Fibroblast of peridontal ligament (primary cell): ENCODE measurements around the gene RPS19BP1.

Experiments used
- DNase-seq: peaks from one replicate; pipeline ENCODE4 v3.0.0-alpha.2; 2010; ENCODE audit errors: extremely low read depth

RPS19BP1 gene, protein sequence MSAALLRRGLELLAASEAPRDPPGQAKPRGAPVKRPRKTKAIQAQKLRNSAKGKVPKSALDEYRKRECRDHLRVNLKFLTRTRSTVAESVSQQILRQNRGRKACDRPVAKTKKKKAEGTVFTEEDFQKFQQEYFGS

GRCh38 chr22:39532215-39533073 is at the start of gene RPS19BP1:
RPS19BP1 (minus strand) TSS chr22:39532748; CDS start chr22:39532738, 10 bp downstream.
- DNase-seq: peak; percentile 98

DNA sequence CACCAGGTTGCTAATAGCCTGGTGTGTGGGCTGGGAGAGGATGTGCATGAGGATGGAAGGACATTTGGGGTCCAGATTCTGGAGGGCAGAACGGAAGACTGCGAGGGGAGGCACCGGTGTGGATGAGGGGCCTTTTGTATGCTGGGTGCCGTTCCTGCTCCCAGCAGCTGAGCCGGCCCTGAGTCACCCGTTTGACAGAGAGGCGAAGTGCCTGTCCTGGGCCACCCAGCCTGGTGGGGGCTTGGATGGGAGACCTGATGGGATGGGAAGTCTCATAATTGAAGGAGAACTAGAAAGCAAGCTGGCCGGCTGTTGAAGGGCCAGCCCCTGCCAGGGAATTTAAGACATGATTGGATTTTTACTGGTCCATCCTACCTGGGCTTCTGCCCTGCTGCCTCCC is 48.8 kb upstream of the RPS19BP1 start:
- DNase-seq: no peak

GRCh38 chr22:39580795-39581194 is 48.2 kb upstream of the RPS19BP1 start:
- DNase-seq: no peak

- no peak for DNase-seq
Observed at GRCh38 chr22:39580006-39580441, 47.5 kb upstream of the RPS19BP1 start.

DNA sequence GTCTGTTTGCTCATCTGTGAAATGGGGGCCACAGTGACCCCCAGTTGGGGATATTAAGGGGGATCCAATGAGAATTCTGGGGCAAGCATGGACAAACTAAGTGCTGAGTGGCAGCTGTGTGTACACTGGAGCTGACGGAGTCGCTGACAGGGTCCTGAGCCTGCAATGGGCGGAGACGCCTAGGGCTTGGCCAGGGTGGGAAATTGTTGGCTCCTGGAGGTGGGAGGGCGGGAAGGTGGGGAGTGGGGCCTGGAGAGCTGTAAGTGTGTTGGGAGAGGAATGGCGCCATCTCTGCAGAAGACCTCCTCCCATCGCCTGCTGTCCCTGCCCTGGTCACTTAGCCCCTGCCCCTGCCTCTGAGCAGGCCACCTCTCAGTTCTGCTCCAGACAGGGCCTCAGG is 45.4 kb upstream of the RPS19BP1 start:
- DNase-seq: no peak

DNA sequence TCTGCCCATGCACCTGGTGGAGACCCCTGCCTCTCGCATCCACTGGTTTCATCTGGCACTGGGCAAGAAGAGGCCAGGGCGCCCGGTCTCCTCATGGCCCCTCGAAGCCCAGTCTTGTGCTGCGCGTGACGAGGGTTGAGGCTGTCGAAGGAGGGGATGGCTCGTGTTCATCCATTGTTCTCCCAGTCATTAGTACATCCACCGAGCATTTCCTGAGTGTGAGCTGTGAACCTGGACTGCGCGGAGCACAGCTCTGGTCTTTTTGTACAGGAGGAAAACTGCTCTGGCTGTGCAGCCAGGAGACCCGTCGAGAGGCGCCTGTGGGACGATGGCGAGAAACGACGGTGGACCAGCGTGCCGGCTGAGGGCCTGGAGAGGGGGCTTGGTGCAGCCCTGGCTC is 44.8 kb upstream of the RPS19BP1 start:
- DNase-seq: no peak

DNA sequence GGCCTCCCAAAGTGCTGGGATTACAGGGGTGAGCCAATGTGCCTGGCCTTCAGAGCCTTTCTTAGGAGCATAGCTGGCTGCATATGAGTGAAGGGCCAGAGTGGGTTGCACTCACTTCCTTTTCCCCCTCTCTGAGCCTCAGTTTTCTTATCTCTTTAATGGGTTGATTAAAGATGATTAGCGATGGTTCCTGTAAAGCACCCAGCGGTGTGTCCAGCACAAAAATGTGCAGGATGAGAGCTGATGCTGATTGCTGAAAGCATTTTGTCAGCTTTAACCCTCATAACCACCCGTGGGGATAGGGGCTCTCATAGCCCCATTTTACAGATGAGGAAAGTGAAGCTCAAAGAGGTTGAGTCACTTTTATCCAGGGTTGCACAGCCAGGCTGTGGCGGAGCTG is 43.5 kb upstream of the RPS19BP1 start:
- no peak for DNase-seq

DNA sequence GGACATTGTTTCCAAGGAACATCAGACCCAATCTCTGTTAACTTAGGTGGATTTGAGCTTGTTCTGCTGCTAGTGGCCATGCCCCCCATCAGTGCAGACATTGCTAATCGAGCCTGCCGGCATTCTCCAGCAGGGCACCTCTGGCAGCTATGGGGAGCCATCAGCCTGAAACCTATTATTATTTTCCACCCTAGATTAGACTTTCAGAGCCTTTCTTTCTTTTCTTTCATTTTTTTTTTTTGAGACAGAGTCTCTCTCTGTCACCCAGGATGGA is 42.9 kb upstream of the RPS19BP1 start:
- no peak for DNase-seq

- DNase-seq: peak; percentile 54
Observed at GRCh38 chr22:39574779-39575551, 42.4 kb upstream of the RPS19BP1 start.

- DNase-seq: no peak
Observed at GRCh38 chr22:39571538-39571937, 39.0 kb upstream of the RPS19BP1 start.

DNA sequence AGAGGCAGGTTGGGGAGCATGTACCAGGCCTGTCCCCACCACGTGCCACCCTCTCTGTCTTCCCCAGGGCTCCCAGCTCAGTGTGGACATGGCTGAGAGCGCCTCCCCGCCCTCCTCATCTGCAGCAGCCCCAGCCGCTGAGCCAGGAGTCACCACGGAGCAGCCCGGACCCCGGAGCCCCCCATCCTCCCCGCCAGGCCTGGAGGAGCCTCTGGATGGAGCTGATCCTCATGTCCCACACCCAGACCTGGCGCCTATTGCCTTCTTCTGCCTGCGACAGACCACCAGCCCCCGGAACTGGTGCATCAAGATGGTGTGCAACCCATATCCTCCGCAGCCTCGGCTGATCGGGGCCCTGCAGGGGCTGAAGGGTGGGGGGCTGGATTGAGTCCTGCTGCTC is 38.1 kb upstream of the RPS19BP1 start, which contains the start of gene CACNA1I:
Gene CACNA1I (plus strand): TSS at position 89 of the 400 bp plus-strand sequence. CDS start 0 bp downstream, at position 89.
- DNase-seq: no peak

DNA sequence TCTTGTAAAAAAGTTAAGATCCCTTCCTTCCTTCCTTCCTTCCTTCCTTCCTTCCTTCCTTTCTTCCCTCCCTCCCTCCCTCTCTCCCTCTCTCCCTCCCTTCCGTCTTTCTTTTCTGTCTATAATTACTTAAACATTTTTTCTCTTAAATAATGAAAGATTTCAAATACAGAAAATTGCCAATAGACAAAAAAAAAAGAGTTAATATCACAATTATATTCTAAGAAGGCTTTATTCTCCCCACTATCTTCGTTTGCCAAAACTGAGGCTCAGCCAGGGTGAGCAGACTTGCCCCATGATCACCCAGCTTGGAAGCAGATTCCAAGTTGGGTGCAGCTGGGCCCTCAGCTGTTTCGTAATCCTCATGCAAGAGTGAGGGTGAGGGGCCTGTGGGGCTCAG is 37.7 kb upstream of the RPS19BP1 start:
- no peak for DNase-seq

DNA sequence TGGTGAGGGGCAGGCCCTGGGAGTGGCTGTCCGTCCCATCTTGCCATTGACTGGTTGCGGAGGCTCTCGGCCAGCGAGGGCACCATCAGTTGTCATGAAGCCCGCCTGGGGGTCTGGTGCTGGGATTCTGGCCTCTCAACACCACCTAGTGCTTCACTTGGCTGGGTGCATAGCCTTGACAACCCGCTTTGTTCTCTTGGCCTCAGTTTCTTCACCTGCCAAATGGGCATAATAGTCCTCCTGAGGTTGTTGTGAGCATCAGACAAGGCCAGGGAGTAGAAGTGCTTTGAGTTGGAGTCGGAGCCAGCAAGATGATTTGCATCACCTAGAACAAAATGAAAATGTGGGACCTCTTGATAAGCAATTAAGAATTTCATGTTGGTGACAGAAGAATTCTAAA is 36.5 kb upstream of the RPS19BP1 start:
- DNase-seq: no peak

- no peak for DNase-seq
Observed at GRCh38 chr22:39568278-39568981, 35.9 kb upstream of the RPS19BP1 start.

DNA sequence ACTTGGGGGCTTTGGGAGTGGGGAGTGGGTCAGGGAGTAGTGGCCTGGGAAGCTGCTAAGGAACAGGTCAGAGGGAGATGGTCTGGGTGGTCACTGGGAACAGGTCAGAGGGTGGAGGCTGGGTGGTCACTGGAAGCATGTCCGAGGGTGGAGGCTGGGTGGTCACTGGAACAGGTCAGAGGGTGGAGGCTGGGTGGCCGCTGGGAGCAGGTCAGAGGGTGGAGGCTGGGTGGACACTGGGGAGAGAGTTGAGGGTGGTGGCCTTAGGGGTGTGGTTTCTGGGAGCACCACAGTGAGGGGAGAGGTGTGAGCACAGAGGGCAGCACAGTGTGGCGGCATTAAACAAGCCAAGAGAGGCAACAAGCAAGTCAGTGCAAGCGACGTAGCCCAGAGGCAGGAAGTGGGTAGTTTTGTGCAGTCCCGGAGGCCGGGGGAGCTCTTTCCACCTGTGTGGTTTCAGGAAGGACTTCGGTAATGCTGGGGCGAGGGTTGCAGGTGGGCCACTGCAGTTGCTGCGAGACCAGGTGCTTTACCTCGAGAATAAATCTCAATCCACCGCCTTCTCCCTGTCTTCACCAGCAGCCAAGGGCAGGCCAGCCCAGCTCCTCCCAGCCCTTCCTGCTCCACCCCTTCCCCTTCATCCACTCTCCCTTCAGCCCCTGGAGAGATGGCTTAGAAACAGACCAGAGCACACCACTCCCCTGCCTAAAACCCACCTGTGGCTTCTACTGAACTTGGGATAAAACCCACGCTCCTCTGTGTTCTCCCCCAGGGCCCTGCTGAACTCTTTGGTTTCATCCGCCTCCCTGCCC is 34.8 kb upstream of the RPS19BP1 start:
- DNase-seq: no peak

DNA sequence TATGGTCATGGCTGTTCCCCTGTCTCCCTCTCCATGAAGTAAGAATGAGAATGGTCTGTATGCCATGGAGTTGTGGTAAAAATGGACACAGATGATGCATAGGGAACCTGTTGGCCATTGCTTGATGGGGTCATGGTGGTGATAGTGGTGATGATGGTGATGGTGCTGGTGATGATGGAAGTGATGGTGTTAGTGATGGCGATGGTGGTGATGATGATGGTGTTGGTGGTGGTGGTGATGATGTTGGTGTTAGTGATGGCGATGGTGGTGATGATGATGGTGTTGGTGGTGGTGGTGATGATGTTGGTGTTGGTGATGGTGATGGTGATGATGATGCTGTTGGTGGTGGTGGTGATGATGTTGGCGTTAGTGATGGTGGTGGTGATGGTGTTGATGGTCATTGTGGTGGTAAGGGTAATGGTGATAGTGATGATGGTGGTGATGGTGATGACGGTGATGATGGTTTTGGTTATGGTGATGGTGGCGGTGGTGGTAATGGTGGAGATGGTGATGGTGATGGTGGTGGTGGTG is 32.9 kb upstream of the RPS19BP1 start:
- DNase-seq: no peak

- no peak for DNase-seq
Observed at GRCh38 chr22:39563571-39564428, 31.3 kb upstream of the RPS19BP1 start.

DNA sequence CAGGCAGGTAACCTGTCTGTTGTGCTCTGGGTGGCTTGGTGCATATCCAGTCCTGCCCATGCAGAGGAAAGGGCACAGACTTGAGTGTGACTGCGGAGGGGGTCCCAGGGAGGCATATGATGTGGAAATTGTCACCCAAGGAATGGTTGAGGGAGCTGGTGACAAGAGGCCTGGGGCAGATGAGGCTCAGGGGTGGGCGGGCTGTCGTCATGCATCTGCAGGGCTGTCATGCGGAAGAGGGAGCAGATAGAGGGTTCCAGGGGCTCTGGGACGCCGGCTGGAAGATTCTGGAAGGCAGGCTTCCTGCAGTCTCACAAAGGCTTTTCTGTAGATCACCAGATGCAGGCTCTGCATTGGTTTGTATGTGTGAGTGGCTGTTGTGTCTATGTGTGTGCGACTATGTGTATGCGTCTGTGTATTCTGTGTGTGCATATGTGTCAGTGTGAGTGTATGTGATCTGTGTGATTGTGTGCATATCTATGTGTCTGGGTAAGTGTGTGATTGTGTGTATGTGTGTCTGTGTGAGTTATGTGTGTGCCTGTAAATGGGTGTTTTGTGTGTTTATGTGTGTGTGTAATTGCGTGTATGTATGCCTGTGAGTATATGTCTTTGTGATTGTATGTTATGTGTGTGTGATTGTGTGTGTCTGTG is 30.4 kb upstream of the RPS19BP1 start:
- DNase-seq: no peak

DNA sequence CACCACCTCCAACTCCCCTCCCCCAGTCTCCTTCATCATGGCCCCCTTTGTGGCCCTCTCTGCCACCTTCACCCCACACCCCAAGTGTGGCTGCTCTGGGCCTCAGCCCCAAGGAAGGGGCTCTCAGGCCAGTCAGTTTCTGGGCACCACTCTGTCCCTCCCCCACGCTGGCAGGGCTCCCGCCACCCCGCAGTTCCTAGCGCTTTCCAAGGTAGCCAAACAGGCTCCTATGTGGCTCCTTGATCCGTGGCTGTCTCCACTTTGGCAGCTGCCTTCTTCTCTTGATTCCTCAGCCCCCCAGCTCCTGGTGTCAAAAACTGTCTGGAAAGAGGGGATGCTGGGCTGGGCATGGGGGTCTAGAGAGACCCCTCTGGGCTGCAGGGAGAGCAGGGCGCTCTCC is 27.6 kb upstream of the RPS19BP1 start:
- no peak for DNase-seq
